ENCODE measurements around the gene GIPC3.

- TF ChIP-seq POLR2A (IDR thresholded peaks at IDR 0.05) (no peak), CTCF (IDR thresholded peaks at IDR 0.05) (no peak), EP300 (IDR thresholded peaks at IDR 0.05) (no peak)
Measured at GRCh38 chr19:3575260-3575741, 10.0 kb upstream of the GIPC3 start.

Measured in ovary (tissue), 3 donors.